ENCODE data around the gene MRPL23.

MRPL23 gene

GRCh38 chr11:1943977-1944376 is 3.2 kb upstream of the MRPL23 start:
- peaks cover 16% of the 10 kb centered on the region for H3K27me3 Mint-ChIP-seq
- intact Hi-C loops (cut with micrococcal nuclease), result no loop called here
- H3K4me1 Mint-ChIP-seq (ENCODE audit: low read depth), result peaks cover 10% of the 10 kb centered on the region
- no peaks in the 10 kb centered on the region for H3K9me3 Mint-ChIP-seq
- H3K36me3 Mint-ChIP-seq (ENCODE audit: low read depth), result no peaks in the 10 kb centered on the region
- H3K4me3 Mint-ChIP-seq, result no peak overlapping the region
- no peak overlapping the region for H3K27ac Mint-ChIP-seq

- Mint-ChIP-seq H3K36me3 (ENCODE audit: low read depth) (no peaks in the 10 kb centered on the region), H3K4me1 (ENCODE audit: low read depth) (no peaks in the 10 kb centered on the region), H3K27ac (no peak overlapping the region), H3K9me3 (no peaks in the 10 kb centered on the region), H3K27me3 (no peaks in the 10 kb centered on the region), H3K4me3 (no peak overlapping the region)
- intact Hi-C loops (cut with micrococcal nuclease), result no loop called here
Measured at GRCh38 chr11:1947592-1948237, 583 bp downstream of the MRPL23 start.

DNA sequence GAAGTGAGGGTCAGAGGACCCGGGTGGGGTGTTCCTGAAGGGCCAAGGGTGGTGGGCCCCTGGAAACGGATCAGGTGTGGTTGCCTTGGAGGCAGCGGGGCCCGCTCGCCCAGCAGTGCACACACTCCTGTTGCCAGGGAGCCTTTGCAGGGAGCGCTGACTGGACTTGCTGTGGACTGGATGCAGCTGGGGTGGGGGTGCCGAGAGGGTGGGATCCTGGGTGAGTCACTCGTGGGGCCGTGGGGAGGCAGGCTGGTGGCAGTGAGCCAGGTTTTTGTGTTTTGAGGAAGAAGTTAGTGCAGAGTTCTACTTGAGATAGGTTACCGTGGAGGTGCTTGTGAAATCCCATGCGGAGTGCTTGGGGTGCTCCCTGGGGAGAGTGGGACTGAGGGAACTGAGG is 1.3 kb downstream of the MRPL23 start:
- no peaks in the 10 kb centered on the region for H3K9me3 Mint-ChIP-seq
- no peaks in the 10 kb centered on the region for H3K4me1 Mint-ChIP-seq (ENCODE audit: low read depth)
- intact Hi-C loops (cut with micrococcal nuclease), result no loop called here
- H3K27me3 Mint-ChIP-seq, result no peaks in the 10 kb centered on the region
- H3K27ac Mint-ChIP-seq, result no peak overlapping the region
- H3K36me3 Mint-ChIP-seq (ENCODE audit: low read depth), result no peaks in the 10 kb centered on the region
- H3K4me3 Mint-ChIP-seq, result no peak overlapping the region

GRCh38 chr11:1949302-1949701 is 2.2 kb downstream of the MRPL23 start:
- H3K9me3 Mint-ChIP-seq, result no peaks in the 10 kb centered on the region
- H3K4me3 Mint-ChIP-seq, result no peak overlapping the region

GRCh38 chr11:1949922-1950321 is 2.8 kb downstream of the MRPL23 start:
- H3K9me3 Mint-ChIP-seq, result no peaks in the 10 kb centered on the region
- no peak overlapping the region for H3K27ac Mint-ChIP-seq
- no peak overlapping the region for H3K4me3 Mint-ChIP-seq
- H3K27me3 Mint-ChIP-seq, result no peaks in the 10 kb centered on the region
- no peaks in the 10 kb centered on the region for H3K36me3 Mint-ChIP-seq (ENCODE audit: low read depth)
- intact Hi-C loops (cut with micrococcal nuclease), result no loop called here
- no peaks in the 10 kb centered on the region for H3K4me1 Mint-ChIP-seq (ENCODE audit: low read depth)

More at GRCh38 chr11:1949302-1949701, 2.2 kb downstream of the MRPL23 start:
- Mint-ChIP-seq H3K4me1 (ENCODE audit: low read depth) (no peaks in the 10 kb centered on the region), H3K27me3 (no peaks in the 10 kb centered on the region), H3K27ac (no peak overlapping the region), H3K36me3 (ENCODE audit: low read depth) (no peaks in the 10 kb centered on the region)
- intact Hi-C loops (cut with micrococcal nuclease), result no loop called here

DNA sequence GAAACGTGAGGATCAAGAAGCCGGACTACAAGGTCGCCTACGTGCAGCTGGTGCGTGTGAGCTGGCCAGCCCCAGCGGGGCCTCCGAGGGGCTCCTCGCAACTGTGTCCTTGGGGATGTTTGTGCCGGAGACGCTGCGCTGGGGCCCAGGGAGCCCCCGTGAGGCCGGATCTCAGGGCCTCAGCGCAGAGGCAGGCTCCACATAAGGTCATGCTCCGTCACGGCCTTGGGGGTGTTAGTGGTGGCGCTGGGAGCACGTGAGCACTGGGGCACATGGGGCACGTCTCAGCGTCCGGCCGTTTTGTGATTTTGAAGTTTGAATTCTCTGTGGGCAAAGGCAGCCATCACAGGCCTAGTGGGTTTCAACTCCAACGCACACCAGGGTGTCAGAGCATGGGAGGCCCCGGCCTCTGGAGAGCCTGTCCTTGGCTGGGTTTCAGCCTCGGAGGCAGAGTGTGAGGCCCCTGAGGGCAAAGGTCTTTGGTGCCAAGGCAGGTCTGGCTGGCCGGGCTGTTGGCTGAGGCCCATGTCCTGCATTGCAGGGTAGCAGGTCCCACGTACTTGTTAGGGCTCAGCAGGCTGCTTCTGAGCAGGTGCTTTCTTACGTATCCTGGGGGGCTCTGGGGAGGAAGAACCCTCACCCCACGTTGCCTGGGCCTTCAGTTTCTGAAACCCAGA is 5.8 kb downstream of the MRPL23 start:
- Mint-ChIP-seq H3K27me3 (no peaks in the 10 kb centered on the region), H3K27ac (no peak overlapping the region), H3K4me3 (no peak overlapping the region), H3K9me3 (no peaks in the 10 kb centered on the region), H3K36me3 (ENCODE audit: low read depth) (no peaks in the 10 kb centered on the region), H3K4me1 (ENCODE audit: low read depth) (no peaks in the 10 kb centered on the region)
- intact Hi-C loops (cut with micrococcal nuclease), result no loop called here

DNA sequence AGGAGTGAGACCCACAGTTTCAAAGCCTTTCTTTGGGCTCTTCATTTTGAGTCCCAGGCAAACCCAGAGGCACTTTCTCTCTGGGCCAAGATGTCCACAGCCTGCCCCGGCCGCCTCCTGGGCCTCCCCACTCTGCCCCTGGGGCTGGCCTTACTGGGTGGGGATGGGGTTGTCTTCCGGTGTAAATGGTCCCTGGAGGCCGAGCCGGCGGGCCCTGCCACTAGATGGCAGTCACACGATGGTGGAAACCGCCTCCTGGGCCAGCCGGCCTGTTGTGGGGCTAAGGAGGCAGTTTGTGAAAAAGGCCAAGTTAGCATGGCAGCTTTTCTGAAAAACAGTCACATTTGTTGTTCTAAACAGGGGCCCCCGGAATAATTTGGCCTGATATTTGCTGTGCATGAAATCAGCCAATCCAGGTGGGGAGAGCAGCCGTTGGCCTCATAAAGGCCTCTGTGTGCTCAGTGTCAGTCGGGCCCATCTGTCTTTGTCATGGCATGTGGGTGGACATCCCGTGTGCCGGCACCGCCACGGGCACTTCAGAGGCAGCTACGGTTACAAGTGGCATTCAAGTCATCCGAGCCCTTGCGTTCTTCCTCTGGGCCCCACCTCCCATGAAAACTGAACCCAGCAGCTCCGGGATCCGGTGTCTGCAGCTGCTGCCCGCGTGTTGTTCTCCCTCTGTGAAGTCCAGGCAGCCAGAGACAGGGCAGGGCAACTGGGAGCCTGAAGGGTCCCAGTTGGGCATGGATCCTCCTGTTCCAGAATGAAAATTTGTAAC is 6.5 kb downstream of the MRPL23 start:
- Mint-ChIP-seq H3K27ac (no peak overlapping the region), H3K27me3 (no peaks in the 10 kb centered on the region), H3K4me1 (ENCODE audit: low read depth) (no peaks in the 10 kb centered on the region), H3K4me3 (no peak overlapping the region), H3K36me3 (ENCODE audit: low read depth) (no peaks in the 10 kb centered on the region), H3K9me3 (no peaks in the 10 kb centered on the region)
- intact Hi-C loops (cut with micrococcal nuclease), result no loop called here

GRCh38 chr11:1958367-1958766 is 11.2 kb downstream of the MRPL23 start:
- Mint-ChIP-seq H3K4me1 (ENCODE audit: low read depth) (no peaks in the 10 kb centered on the region), H3K27me3 (no peaks in the 10 kb centered on the region), H3K4me3 (no peak overlapping the region), H3K36me3 (ENCODE audit: low read depth) (no peaks in the 10 kb centered on the region), H3K9me3 (no peaks in the 10 kb centered on the region), H3K27ac (no peak overlapping the region)
- intact Hi-C loops (cut with micrococcal nuclease), result no loop called here

DNA sequence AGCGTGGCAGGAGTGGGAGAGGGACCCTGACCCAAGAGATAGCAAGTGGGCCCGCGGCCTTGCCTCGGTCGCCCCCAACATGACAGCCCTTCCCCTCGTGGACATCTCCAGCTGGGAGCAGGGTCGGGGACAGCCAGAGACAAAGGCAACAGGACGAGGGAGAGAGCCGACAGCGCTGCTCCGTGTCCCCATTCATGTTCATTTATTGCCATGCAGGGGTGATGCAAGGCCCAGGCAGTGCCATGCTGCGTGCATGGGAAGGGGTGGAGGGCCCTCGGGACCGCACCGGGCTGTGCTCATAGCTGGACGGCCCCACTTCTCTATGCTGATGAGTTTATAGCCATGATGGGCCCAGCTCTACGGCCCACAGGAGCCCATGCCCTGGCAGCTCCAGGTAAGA is 12.7 kb downstream of the MRPL23 start:
- no peaks in the 10 kb centered on the region for H3K4me1 Mint-ChIP-seq (ENCODE audit: low read depth)
- no peaks in the 10 kb centered on the region for H3K27me3 Mint-ChIP-seq
- no peaks in the 10 kb centered on the region for H3K9me3 Mint-ChIP-seq
- no peak overlapping the region for H3K27ac Mint-ChIP-seq
- no peaks in the 10 kb centered on the region for H3K36me3 Mint-ChIP-seq (ENCODE audit: low read depth)
- intact Hi-C loops (cut with micrococcal nuclease), result no loop called here
- no peak overlapping the region for H3K4me3 Mint-ChIP-seq

GRCh38 chr11:1963864-1964263 is 16.7 kb downstream of the MRPL23 start:
- no peaks in the 10 kb centered on the region for H3K36me3 Mint-ChIP-seq (ENCODE audit: low read depth)
- H3K27ac Mint-ChIP-seq, result no peak overlapping the region
- intact Hi-C loops (cut with micrococcal nuclease), result no loop called here
- H3K4me3 Mint-ChIP-seq, result no peak overlapping the region
- no peaks in the 10 kb centered on the region for H3K4me1 Mint-ChIP-seq (ENCODE audit: low read depth)
- H3K9me3 Mint-ChIP-seq, result no peaks in the 10 kb centered on the region
- H3K27me3 Mint-ChIP-seq, result no peaks in the 10 kb centered on the region

- Mint-ChIP-seq H3K4me1 (ENCODE audit: low read depth) (no peaks in the 10 kb centered on the region), H3K27ac (no peak overlapping the region), H3K4me3 (no peak overlapping the region), H3K36me3 (ENCODE audit: low read depth) (no peaks in the 10 kb centered on the region), H3K9me3 (no peaks in the 10 kb centered on the region), H3K27me3 (no peaks in the 10 kb centered on the region)
- intact Hi-C loops (cut with micrococcal nuclease), result no loop called here
Measured at GRCh38 chr11:1964348-1964747, 17.2 kb downstream of the MRPL23 start.

GRCh38 chr11:1964955-1965354 is 17.8 kb downstream of the MRPL23 start:
- H3K27ac Mint-ChIP-seq, result no peak overlapping the region
- intact Hi-C loops (cut with micrococcal nuclease), result no loop called here
- no peaks in the 10 kb centered on the region for H3K4me1 Mint-ChIP-seq (ENCODE audit: low read depth)
- no peaks in the 10 kb centered on the region for H3K36me3 Mint-ChIP-seq (ENCODE audit: low read depth)
- no peaks in the 10 kb centered on the region for H3K27me3 Mint-ChIP-seq
- no peaks in the 10 kb centered on the region for H3K9me3 Mint-ChIP-seq
- no peak overlapping the region for H3K4me3 Mint-ChIP-seq

GRCh38 chr11:1966531-1966930 is 19.4 kb downstream of the MRPL23 start:
- no peaks in the 10 kb centered on the region for H3K4me1 Mint-ChIP-seq (ENCODE audit: low read depth)
- no peak overlapping the region for H3K4me3 Mint-ChIP-seq
- H3K36me3 Mint-ChIP-seq (ENCODE audit: low read depth), result no peaks in the 10 kb centered on the region
- intact Hi-C loops (cut with micrococcal nuclease), result no loop called here
- no peaks in the 10 kb centered on the region for H3K9me3 Mint-ChIP-seq
- no peak overlapping the region for H3K27ac Mint-ChIP-seq
- H3K27me3 Mint-ChIP-seq, result peaks cover 2% of the 10 kb centered on the region

DNA sequence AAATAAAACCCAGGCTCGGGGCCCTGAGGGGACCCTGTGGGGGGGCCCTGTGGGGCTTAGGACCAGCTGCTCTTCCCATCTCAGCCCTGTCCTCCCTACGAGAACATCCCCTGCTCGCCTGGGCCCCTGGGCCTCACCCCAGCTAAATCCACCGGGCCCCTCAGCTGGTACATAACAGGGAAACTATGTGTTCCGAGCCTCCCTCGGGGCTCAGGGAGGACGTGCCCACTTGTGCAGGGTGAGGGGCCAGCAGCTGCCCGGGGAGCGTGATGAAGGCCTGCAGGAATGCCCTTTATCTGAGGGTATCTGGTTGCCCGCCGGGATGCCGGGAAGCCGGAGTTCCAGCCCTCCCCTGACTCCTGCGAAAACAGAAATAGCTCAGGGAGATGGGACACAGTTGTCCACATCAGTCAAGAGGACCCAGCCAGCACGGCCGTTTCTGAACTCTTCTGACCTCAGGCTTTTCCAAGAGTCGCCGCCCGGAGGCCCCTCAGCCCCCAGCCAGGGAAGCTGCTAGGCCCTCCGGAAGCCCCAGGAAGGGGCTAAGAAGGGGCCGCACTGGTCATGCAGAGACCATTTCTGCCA is 20.6 kb downstream of the MRPL23 start:
- no peak overlapping the region for H3K27ac Mint-ChIP-seq
- intact Hi-C loops (cut with micrococcal nuclease), result no loop called here

More for the DNA sequence above, 20.6 kb downstream of the MRPL23 start:
- Mint-ChIP-seq H3K36me3 (ENCODE audit: low read depth) (no peaks in the 10 kb centered on the region), H3K4me3 (no peak overlapping the region), H3K27me3 (peaks cover 2% of the 10 kb centered on the region), H3K9me3 (no peaks in the 10 kb centered on the region), H3K4me1 (ENCODE audit: low read depth) (no peaks in the 10 kb centered on the region)
